Duodenal mucosa (tissue), 2 donors: ENCODE data around the gene COL6A2.

ENCODE experiments used
- H3K27ac ChIP-seq: one replicate; pipeline ENCODE4 v1.7.0; 2013; ENCODE audit warnings: low read depth, low read length
- H3K27me3 ChIP-seq, 2 donors: one replicate each; pipeline ENCODE4 v1.7.0; 2013; ENCODE audit warnings: low read length in 2 of 2, control low read depth in 1 of 2; ENCODE audit not compliant: insufficient read depth in 2 of 2, control insufficient read depth in 1 of 2
- H3K36me3 ChIP-seq, 2 donors: one replicate each; pipeline ENCODE4 v1.7.0; 2013; ENCODE audit warnings: low read length in 2 of 2, control low read depth in 1 of 2; ENCODE audit not compliant: insufficient read depth in 2 of 2, control insufficient read depth in 1 of 2
- H3K4me1 ChIP-seq, 2 donors: one replicate each; pipeline ENCODE4 v1.7.0; 2013; ENCODE audit warnings: low read length in 2 of 2, control low read depth in 1 of 2; ENCODE audit not compliant: insufficient read depth in 2 of 2, control insufficient read depth in 1 of 2
- H3K4me3 ChIP-seq, 2 donors: one replicate each; pipeline ENCODE4 v1.7.0; 2013; ENCODE audit warnings: low read length in 2 of 2, low read depth in 1 of 2
- H3K9ac ChIP-seq, 2 donors: one replicate each; pipeline ENCODE4 v1.7.0; 2013; ENCODE audit warnings: low read length in 2 of 2, low read depth in 1 of 2
- H3K9me3 ChIP-seq, 2 donors: one replicate each; pipeline ENCODE4 v1.7.0; 2013; ENCODE audit warnings: low read length in 2 of 2, control low read depth in 1 of 2; ENCODE audit not compliant: control insufficient read depth in 1 of 2

Gene COL6A2

DNA sequence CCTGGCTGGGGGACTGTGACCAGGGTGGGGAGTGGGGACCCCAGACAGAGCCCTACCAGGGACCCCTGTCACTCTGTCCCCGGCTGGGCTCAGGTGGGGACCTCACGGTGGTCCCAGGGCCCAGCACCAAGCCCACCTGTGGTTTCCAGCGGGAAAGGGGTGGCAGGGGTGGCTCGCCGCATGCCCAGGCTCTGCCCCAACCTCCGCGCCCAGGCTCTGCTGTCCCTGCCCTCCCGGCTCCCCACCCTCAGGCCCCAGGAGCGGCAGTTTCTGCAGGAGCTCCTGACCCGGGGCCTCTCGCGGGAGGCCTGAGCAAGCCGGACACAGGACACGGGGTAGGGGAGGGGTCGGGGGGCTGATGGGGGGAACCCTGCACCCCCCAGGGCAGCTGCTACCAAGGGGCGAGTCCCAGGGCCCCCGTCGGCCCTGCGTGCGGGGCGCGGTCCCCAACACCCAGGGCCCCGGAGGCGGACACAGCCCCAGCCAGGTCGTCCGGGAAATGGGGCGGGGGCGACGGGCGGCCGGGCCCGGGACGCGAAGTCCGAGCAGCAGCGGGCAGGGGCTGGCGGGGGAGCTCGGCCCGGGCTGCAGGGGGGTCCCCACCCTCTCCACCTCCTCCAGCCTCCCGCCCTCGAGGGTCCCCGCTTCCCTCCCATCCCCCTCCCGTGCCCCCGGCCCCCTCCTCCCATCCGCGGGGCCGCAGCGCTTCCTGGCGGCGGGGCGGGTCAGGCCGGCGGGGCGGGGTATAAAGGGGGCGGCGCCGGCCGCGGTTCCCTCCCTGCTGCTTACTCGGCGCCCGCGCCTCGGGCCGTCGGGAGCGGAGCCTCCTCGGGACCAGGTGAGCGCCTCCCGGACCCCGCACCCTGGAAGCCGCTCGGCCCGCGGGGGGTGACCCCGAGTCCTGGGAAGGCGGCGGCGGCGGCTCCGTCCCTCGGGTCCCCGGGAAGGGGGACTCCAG is at the start of gene COL6A2:
COL6A2 (plus strand) TSS at position 777 of the 958 bp plus-strand sequence.
- H3K27ac ChIP-seq, result peak within 1 kb of the TSS; percentile 73
- H3K27me3 ChIP-seq, result peaks cover 10 to 14% of the 10 kb centered on the region in 2 donors
- peaks cover 1 to 4% of the 10 kb centered on the region in 2 donors for H3K9me3 ChIP-seq
- H3K4me3 ChIP-seq, result peak within 1 kb of the TSS; percentile 40 to 50
- H3K36me3 ChIP-seq, result no peaks in the 10 kb centered on the region
- peak within 1 kb of the TSS in 1 of 2 donors; percentile 32 for H3K9ac ChIP-seq
- H3K4me1 ChIP-seq, result peaks cover 0 to 17% of the 10 kb centered on the region in 2 donors

DNA sequence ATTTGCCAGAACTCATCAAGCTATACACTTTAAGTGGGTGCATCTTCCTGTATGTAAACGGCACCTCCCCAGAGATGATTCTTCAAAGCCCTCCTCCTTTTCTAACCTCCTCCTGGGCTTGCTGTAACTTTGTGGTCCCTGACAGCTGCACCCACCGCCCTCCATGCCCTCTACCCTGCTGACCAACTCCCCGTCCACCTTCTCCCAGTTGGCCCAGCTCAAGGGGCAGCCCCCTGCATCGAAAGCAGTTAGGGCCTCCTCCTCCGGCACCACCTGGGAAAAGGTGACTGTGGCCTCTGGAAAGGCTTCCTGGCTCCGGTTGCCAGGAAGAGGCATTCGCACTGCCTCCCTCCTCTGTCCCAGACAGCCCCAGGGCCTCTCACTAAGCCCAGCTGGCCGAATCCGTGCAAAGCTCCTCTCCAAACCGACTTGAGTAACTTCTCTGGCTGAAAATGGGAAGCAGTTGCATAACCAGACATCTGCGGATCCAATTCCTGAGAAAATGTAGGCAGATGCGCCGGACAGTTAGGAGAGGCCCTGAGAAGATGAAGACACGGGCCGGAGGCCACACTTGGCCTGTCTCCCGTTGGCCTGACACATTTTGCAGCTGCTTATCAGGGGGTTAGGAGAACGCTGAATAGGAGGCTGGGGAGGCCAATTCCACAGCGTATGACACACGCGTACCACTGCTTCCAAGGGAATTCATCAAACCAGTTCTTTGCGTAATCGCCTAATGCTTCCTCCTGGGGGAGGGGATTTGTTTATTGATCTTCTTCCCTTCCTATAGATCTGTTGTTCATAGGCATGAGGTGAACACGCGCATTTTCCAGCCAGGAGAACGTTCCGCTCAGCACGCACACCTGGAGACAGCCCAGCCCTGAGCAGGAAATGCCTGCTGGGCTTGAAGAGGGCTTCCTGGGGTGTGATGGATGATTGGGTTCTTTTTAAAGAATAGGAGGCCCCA is 48.7 kb upstream of the COL6A2 start:
- Histone ChIP-seq H3K9ac (no peak overlapping the region), H3K4me1 (no peaks in the 10 kb centered on the region), H3K36me3 (no peaks in the 10 kb centered on the region), H3K9me3 (no peaks in the 10 kb centered on the region), H3K27ac (peak overlapping the region; percentile 78), H3K4me3 (no peak overlapping the region), H3K27me3 (no peaks in the 10 kb centered on the region)

DNA sequence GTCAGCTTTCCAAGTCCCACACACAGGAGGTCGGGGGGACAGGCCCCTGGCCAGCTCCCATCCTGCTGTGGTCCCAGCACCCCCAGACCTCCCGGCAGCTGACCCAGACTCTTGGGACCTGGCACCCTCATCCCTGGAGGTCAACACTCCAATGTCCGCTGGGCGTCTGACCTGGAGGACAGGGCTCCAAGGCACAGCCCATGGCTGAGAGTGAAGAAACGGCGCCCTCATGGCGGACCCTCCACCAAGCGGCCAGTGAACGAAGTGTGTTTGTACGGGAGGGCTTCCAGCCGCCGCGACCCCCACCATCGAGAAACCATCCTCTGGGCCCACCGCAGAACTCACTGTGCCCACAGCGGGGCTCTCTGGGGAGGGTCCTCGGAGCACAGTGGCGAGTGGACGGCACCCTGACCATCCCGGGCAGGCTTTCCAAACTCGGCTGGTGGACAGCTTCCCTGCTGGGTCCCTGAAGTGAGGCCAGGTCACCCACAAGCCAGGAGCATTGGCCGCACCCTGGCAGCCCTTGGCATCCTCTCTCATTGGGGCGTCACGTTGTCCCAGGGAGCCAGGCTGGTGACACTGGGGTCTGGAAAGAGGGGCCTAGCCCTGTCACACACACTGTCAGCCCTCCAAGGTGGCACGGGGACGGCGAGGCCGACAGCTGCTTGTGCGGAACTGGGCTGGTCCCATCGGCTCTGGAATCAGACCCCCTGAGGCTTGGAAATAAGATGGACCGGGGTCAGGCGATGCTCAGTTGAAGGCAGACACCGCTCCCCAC is 47.8 kb upstream of the COL6A2 start:
- H3K9ac ChIP-seq, result no peak overlapping the region

DNA sequence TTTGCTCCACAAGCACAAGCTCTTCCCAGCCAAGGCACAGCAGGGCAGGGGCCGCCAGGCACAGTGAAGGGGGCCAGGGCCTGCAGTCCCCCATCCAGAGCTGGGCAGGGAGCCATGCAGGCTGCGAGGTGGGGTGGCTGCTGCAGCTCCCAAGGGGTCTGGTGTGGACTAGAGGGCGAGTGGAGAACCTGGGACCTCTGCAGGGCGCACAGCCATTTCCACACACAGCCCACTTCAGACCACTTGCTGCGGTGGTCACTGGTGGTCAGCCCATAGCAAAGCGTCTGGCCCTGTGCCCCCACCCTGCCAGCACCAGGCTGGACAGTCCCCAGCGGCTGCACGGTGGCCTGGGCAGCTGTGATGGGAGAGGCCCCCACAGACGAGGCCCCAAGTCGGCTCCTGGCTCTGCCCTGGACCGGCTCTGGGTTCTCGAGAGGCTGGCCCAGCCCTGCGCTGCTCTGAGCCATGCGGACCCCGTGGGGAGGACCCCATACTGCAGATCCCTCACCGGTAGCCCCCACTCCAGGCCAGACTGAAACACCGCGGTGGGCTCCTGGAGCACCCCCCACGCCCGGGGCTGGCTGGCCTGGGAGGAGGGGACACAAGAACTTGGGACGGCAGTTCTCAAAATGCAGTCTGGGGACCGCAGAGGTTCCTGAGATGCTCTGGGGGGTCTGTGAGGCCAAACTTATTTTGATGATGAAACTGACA is 47.1 kb upstream of the COL6A2 start:
- Histone ChIP-seq H3K27ac (no peak overlapping the region), H3K4me1 (peaks cover 0 to 3% of the 10 kb centered on the region in 2 donors), H3K27me3 (no peaks in the 10 kb centered on the region), H3K9me3 (no peaks in the 10 kb centered on the region), H3K9ac (no peak overlapping the region), H3K36me3 (no peaks in the 10 kb centered on the region), H3K4me3 (no peak overlapping the region)

More for the DNA sequence above, 47.8 kb upstream of the COL6A2 start:
- Histone ChIP-seq H3K36me3 (no peaks in the 10 kb centered on the region), H3K9me3 (no peaks in the 10 kb centered on the region), H3K27ac (peak overlapping the region; percentile 78), H3K27me3 (no peaks in the 10 kb centered on the region), H3K4me1 (no peaks in the 10 kb centered on the region), H3K4me3 (no peak overlapping the region)

DNA sequence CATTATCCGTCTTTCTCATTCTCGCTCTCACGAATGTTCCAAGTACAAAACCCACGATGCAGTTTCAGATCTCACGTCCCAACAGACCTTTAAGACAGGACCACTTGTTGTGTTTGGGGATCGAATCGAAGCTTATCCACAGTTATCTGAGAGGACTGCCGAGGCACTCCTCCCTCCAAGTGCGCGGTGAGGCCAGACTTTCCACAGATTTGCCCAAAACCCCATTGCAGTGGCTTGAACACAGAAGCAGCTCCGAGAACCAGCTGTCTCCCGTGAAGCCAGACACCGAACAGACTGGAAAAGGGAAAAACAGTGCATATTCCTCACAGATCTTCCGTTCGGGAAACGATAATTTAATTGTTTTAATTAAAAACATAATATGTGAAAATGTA is 46.5 kb upstream of the COL6A2 start:
- Histone ChIP-seq H3K9me3 (no peaks in the 10 kb centered on the region), H3K4me1 (peaks cover 0 to 6% of the 10 kb centered on the region in 2 donors), H3K27me3 (no peaks in the 10 kb centered on the region), H3K9ac (no peak overlapping the region), H3K36me3 (no peaks in the 10 kb centered on the region), H3K27ac (no peak overlapping the region), H3K4me3 (no peak overlapping the region)

DNA sequence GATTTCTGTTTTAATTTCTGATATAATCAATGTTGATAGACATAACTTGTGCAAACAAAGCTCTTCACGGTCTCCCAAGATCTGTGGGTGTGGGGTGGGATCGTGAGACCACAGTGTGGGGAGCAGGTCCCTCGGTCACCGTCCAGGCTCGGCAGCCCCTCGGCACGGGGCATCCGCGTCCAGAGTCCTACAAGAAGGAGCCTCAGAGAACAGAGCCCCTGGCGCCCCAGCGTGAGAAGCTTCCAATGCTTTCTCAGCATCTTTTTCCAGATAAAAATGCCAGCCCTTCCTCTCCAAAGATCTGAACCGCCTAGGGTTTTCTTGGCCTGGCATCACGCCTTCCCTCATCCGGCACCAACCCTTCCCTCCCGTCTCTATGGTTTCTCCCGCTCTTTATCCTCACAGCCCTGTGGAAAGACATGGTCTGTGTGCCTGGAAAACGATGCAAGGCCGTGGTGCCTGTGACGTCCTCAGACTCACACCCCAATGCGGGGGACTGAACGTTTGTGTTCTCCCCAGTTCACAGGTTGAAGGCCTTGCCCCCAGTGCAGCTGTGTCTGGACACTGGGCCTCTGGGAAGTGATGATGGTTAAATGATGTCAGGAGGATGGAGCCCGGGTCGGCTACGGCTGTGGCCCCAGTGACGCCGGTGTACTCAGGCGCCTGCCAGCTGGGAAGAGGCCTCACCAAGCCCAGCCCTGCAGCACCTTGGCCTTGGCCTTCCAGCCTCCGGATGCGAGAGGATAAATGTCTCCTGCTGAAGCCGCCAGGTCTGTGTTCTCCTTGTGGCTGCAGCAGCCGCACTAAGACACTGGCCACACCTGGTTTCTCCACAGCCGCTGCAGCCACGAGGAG is 45.9 kb upstream of the COL6A2 start:
- H3K9ac ChIP-seq, result no peak overlapping the region
- H3K36me3 ChIP-seq, result no peaks in the 10 kb centered on the region
- no peaks in the 10 kb centered on the region for H3K9me3 ChIP-seq
- H3K27ac ChIP-seq, result no peak overlapping the region
- H3K4me1 ChIP-seq, result peaks cover 3 to 8% of the 10 kb centered on the region in 2 donors
- H3K27me3 ChIP-seq, result no peaks in the 10 kb centered on the region
- no peak overlapping the region for H3K4me3 ChIP-seq

DNA sequence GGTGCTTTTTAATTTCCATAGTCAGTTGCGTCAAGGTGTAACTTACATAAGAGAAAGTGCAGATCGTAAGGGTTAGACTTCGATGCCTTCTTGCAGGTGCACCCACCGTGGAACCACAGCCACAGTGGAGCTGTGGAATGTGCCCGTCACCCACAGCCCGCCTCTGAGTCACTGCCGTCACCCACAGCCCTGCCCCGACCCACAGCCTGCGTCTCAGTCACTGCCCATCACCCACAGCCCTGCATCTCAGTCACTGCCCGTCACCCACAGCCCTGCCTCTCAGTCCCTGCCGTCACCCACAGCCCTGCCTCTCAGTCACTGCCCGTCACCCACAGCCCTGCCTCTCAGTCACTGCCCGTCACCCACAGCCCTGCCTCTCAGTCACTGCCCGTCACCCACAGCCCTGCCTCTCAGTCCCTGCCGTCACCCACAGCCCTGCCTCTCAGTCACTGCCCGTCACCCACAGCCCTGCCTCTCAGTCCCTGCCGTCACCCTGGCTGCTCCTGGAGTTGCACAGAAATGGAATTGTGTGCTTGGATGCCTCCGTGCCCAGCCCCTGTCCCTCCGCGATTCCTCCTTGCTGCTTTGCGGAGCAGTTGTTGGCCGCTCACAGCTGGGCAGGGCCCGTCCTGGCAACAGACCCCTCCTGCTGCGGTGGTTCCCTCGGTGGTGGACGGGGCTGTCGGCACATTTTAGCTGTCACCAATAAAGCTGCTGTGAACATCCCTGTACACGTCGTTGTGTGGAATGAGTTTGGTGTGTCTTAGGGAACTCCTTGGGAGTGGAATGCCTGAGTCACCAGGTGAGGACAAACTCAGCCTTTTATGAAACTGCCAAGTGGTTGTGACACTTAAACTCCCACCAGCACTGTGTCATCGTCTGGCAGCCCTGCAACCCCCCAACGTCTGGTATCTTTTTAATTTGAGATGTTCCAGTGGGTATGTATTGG is 44.9 kb upstream of the COL6A2 start:
- Histone ChIP-seq H3K27me3 (no peaks in the 10 kb centered on the region), H3K9me3 (no peaks in the 10 kb centered on the region), H3K36me3 (no peaks in the 10 kb centered on the region), H3K27ac (no peak overlapping the region), H3K9ac (no peak overlapping the region), H3K4me1 (peaks cover 10% of the 10 kb centered on the region in 2 donors), H3K4me3 (no peak overlapping the region)

DNA sequence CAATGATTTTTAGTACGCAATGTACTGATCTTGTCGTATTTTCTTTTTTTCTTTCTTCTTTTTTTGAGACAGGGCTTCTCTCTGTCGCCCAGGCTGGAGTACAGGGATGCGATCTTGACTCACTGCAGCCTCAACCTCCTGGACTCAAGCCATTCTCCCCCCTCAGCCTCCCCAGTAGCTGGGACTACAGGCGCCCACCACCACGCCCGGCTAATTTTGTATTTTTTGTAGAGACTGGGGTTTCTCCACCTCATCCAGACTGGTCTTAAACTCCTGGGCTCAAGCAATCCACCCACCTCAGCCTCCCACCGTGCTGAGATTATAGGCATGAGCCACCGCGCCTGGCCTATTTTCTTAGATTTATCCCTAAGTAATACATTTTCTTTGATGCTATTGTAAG is 43.9 kb upstream of the COL6A2 start:
- H3K9ac ChIP-seq, result no peak overlapping the region
- peaks cover 4 to 5% of the 10 kb centered on the region in 2 donors for H3K9me3 ChIP-seq
- peaks cover 10% of the 10 kb centered on the region in 2 donors for H3K4me1 ChIP-seq
- no peaks in the 10 kb centered on the region for H3K27me3 ChIP-seq
- H3K4me3 ChIP-seq, result no peak overlapping the region
- no peaks in the 10 kb centered on the region for H3K36me3 ChIP-seq
- no peak overlapping the region for H3K27ac ChIP-seq
